Transverse colon (tissue), 4 donors: ENCODE measurements around the gene PKD2L2.

Experiments
- CTCF ChIP-seq, 5 experiments: fragments of 200-600 bp in 3 of 5; fragments of 450-650 bp in 2 of 5; sonication (generic) in 3 of 5; IDR thresholded peaks; 1 replicate in 2 of 5; 2 replicates in 3 of 5; pipeline ENCODE4 v1.5.1; 2016 to 2017; ENCODE audit warnings: antibody characterized with exemption in 5 of 5, inconsistent platforms in 3 of 5, mild to moderate bottlenecking in 2 of 5, moderate library complexity in 1 of 5
- EP300 ChIP-seq: sonication (generic); formaldehyde crosslinking; IDR thresholded peaks from one replicate; pipeline ENCODE4 v1.6.1; 2017; ENCODE audit warnings: antibody characterized with exemption, low read depth
- POLR2A ChIP-seq: fragments of 450-650 bp; IDR thresholded peaks from one replicate; pipeline ENCODE4 v1.6.1; 2016; ENCODE audit warnings: antibody characterized with exemption, mild to moderate bottlenecking, moderate library complexity
- POLR2AphosphoS5 ChIP-seq, 3 donors: sonication (generic); formaldehyde crosslinking; IDR thresholded peaks; one replicate each; pipeline ENCODE4 v1.6.1; 2016; ENCODE audit warnings: antibody characterized with exemption in 3 of 3

GRCh38 chr5:137916923-137917322 is 27.7 kb downstream of the PKD2L2 start:
- TF ChIP-seq CTCF (IDR thresholded peaks at IDR 0.05) (no peak), EP300 (no peak), POLR2A (no peak), POLR2AphosphoS5 (IDR thresholded peaks at IDR 0.05) (no peak)
